NCI-H128 (cell line): ENCODE data around the gene FOXO6.
"Not testable (repeated sequence)": the region's sequence is repeated elsewhere in the genome, so short reads cannot be mapped to it uniquely, and the experiment has no call there.

Experiments used
- DNase-seq: peaks from one replicate; lab custom pipeline; 2025; ENCODE audit not compliant: unreplicated experiment; lab: John Stamatoyannopoulos, UW

Gene FOXO6

GRCh38 chr1:41328780-41329640 lies 32.2 kb upstream of the FOXO6 start:
- no peak for DNase-seq

- no peak for DNase-seq
These were observed 31.3 kb upstream of the FOXO6 start for GRCh38 chr1:41329662-41330587.

GRCh38 chr1:41330588-41331545 lies 30.4 kb upstream of the FOXO6 start:
- DNase-seq: no peak

- DNase-seq: no peak
These were observed 29.7 kb upstream of the FOXO6 start for GRCh38 chr1:41331546-41331917.

GRCh38 chr1:41332161-41332560 lies 29.1 kb upstream of the FOXO6 start:
- DNase-seq: not testable (repeated sequence)

- no peak for DNase-seq
These were observed 28.0 kb upstream of the FOXO6 start for GRCh38 chr1:41333146-41333784.

- no peak for DNase-seq
These were observed 22.4 kb upstream of the FOXO6 start for GRCh38 chr1:41338820-41339219.

GRCh38 chr1:41340655-41341364 lies 20.4 kb upstream of the FOXO6 start:
- no peak for DNase-seq

- no peak for DNase-seq
These were observed 19.9 kb upstream of the FOXO6 start for GRCh38 chr1:41341365-41341683.

GRCh38 chr1:41341772-41342562 lies 19.3 kb upstream of the FOXO6 start:
- no peak for DNase-seq

GRCh38 chr1:41342774-41343355 lies 18.4 kb upstream of the FOXO6 start:
- no peak for DNase-seq

- DNase-seq: no peak
These were observed 17.2 kb upstream of the FOXO6 start for GRCh38 chr1:41343790-41344699.

- DNase-seq: no peak
These were observed 16.5 kb upstream of the FOXO6 start for GRCh38 chr1:41344708-41345159.

GRCh38 chr1:41345434-41346075 lies 15.7 kb upstream of the FOXO6 start:
- no peak for DNase-seq

- no peak for DNase-seq
These were observed 14.0 kb upstream of the FOXO6 start for GRCh38 chr1:41347276-41347675.

GRCh38 chr1:41348394-41348793 lies 12.8 kb upstream of the FOXO6 start:
- no peak for DNase-seq
